PC-3 (cell line): ENCODE data around the gene NEXN. TPM values are rescaled to one million over a fixed set of nuclear protein-coding genes. Genes with fewer than 3 reads are reported as not detected.

Experiments
- ATAC-seq: fragments of 200-7000 bp; cut with Tn5 transposase; 2 replicates; pipeline ENCODE4 v1.9.1; 2020; ENCODE audit warnings: mild to moderate bottlenecking, moderate library complexity
- BruUV-seq: library from RNA; stranded (reverse); fragments of 400-500 nt; replicated peaks from 2 replicates; lab custom pipeline; 2021; lab: Mats Ljungman, UMichigan
- CTCF ChIA-PET: fragments of 300-600 bp; sonication (Branson Sonifier 250); formaldehyde crosslinking; loops from one replicate; lab custom pipeline; 2022; ENCODE audit warnings: antibody characterized with exemption; lab: Charles Lee
- POLR2A ChIA-PET: fragments of 300-600 bp; sonication (Branson Sonifier 250); formaldehyde crosslinking; loops from one replicate; lab custom pipeline; 2022; ENCODE audit warnings: antibody characterized with exemption; ENCODE audit not compliant: unreplicated experiment; lab: Charles Lee
- DNase-seq: peaks from one replicate; pipeline ENCODE4 v3.0.0-alpha.2; 2015
- H2AFZ ChIP-seq: fragments of 300-600 bp; sonication (generic); 2 replicates; pipeline ENCODE4 v1.6.0; 2016; ENCODE audit warnings: antibody characterized with exemption, low read length
- H3F3A ChIP-seq: fragments of 300-600 bp; sonication (generic); one replicate; pipeline ENCODE4 v1.6.0; 2017; ENCODE audit warnings: antibody characterized with exemption, low read length, control low read depth, mild to moderate bottlenecking; ENCODE audit not compliant: unreplicated experiment
- H3K27ac ChIP-seq: fragments of 300-600 bp; sonication (generic); 2 replicates; pipeline ENCODE4 v1.5.1; 2016; ENCODE audit warnings: mild to moderate bottlenecking, low read length
- H3K27me3 ChIP-seq: fragments of 300-600 bp; sonication (generic); 2 replicates; pipeline ENCODE4 v1.6.1; 2016; ENCODE audit warnings: low read length, mixed read lengths
- H3K36me3 ChIP-seq: fragments of 300-600 bp; sonication (generic); 2 replicates; pipeline ENCODE4 v1.6.1; 2016; ENCODE audit warnings: low read depth, mixed run types, low read length, mixed read lengths
- H3K4me1 ChIP-seq: fragments of 300-600 bp; sonication (generic); 2 replicates; pipeline ENCODE4 v1.5.1; 2016; ENCODE audit warnings: low read length; ENCODE audit not compliant: insufficient read depth
- H3K4me2 ChIP-seq: fragments of 300-600 bp; sonication (generic); 2 replicates; pipeline ENCODE4 v1.6.0; 2016; ENCODE audit warnings: low read length
- H3K4me3 ChIP-seq: fragments of 300-600 bp; sonication (generic); 2 replicates; pipeline ENCODE4 v1.5.1; 2016; ENCODE audit warnings: mild to moderate bottlenecking, low read length, mixed read lengths
- H3K79me2 ChIP-seq: fragments of 300-600 bp; sonication (generic); 2 replicates; pipeline ENCODE4 v1.6.1; 2017; ENCODE audit warnings: low read length, mixed read lengths
- H3K9ac ChIP-seq: fragments of 300-600 bp; sonication (generic); 2 replicates; pipeline ENCODE4 v1.6.0; 2016; ENCODE audit warnings: mild to moderate bottlenecking, low read length
- H3K9me2 ChIP-seq: fragments of 300-600 bp; sonication (generic); replicated peaks from 2 replicates; pipeline ENCODE4 v1.6.1; 2016; ENCODE audit warnings: mixed run types, low read length, mixed read lengths
- H3K9me3 ChIP-seq: fragments of 300-600 bp; sonication (generic); 2 replicates; pipeline ENCODE4 v1.6.1; 2016; ENCODE audit warnings: low read length, mixed read lengths
- H4K20me1 ChIP-seq: fragments of 300-600 bp; sonication (generic); 2 replicates; pipeline ENCODE4 v1.6.1; 2016; ENCODE audit warnings: low read length, mixed read lengths
- EZH2 ChIP-seq: fragments of 300-600 bp; sonication (generic); IDR thresholded peaks from one replicate; pipeline ENCODE4 v1.6.1; 2017; ENCODE audit warnings: antibody characterized with exemption, mild to moderate bottlenecking, low read length; ENCODE audit not compliant: unreplicated experiment
- EZH2phosphoT487 ChIP-seq: fragments of 300-600 bp; sonication (generic); IDR thresholded peaks from 2 replicates; pipeline ENCODE4 v1.6.1; 2018; ENCODE audit warnings: mild to moderate bottlenecking, antibody characterized with exemption, low read length, borderline replicate concordance
- intact Hi-C: fragments of 100-400 bp; cut with micrococcal nuclease; formaldehyde crosslinking; loops from 2 replicates; pipeline ENCODE4 v1.9.0; 2023
- total RNA-seq: library from RNA; depleted of rRNA; stranded (reverse); fragments of >200 nt; gene quantifications from 2 replicates; pipeline ENCODE4 v1.2.3, GENCODE V29; 2014
- TF ChIP-seq, protein P1 (sequence below): fragments of 300-600 bp; sonication (generic); conservative IDR thresholded peaks from 2 replicates; pipeline ENCODE4 v1.5.1; 2017; ENCODE audit warnings: antibody characterized with exemption, low read depth, mild to moderate bottlenecking, low read length

The NEXN gene
- total RNA-seq, 1 experiment from 2014 or later = 3.5 TPM

- DNase-seq (no peak), ATAC-seq (no peak)
- H3K27me3 ChIP-seq = no peaks in the 10 kb centered on the region
- BruUV-seq = no TSS peak
- H3K9ac ChIP-seq = no peak overlapping the region
- H3K36me3 ChIP-seq = peaks cover 3% of the 10 kb centered on the region; the same call in 1 of the 2 replicates
- intact Hi-C loops = no loop called here
- H3K27ac ChIP-seq = no peak overlapping the region
- H4K20me1 ChIP-seq = no peaks in the 10 kb centered on the region
- ChIA-PET POLR2A (no interaction called here), CTCF (no interaction called here)
- no peak overlapping the region for H3K4me2 ChIP-seq
- H3K4me3 ChIP-seq = no peak overlapping the region
- no peaks in the 10 kb centered on the region for H3K4me1 ChIP-seq
- TF ChIP-seq EZH2 = no peak
- TF ChIP-seq, protein P1, sequence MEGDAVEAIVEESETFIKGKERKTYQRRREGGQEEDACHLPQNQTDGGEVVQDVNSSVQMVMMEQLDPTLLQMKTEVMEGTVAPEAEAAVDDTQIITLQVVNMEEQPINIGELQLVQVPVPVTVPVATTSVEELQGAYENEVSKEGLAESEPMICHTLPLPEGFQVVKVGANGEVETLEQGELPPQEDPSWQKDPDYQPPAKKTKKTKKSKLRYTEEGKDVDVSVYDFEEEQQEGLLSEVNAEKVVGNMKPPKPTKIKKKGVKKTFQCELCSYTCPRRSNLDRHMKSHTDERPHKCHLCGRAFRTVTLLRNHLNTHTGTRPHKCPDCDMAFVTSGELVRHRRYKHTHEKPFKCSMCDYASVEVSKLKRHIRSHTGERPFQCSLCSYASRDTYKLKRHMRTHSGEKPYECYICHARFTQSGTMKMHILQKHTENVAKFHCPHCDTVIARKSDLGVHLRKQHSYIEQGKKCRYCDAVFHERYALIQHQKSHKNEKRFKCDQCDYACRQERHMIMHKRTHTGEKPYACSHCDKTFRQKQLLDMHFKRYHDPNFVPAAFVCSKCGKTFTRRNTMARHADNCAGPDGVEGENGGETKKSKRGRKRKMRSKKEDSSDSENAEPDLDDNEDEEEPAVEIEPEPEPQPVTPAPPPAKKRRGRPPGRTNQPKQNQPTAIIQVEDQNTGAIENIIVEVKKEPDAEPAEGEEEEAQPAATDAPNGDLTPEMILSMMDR = no peak
- H3F3A ChIP-seq = no peaks in the 10 kb centered on the region
- H3K79me2 ChIP-seq = no peaks in the 10 kb centered on the region
- H3K9me2 ChIP-seq = no peaks in the 10 kb centered on the region
- H2AFZ ChIP-seq = no peak overlapping the region
- H3K9me3 ChIP-seq = no peaks in the 10 kb centered on the region
Measured at GRCh38 chr1:77845951-77846350, 42.5 kb upstream of the NEXN start.

DNA sequence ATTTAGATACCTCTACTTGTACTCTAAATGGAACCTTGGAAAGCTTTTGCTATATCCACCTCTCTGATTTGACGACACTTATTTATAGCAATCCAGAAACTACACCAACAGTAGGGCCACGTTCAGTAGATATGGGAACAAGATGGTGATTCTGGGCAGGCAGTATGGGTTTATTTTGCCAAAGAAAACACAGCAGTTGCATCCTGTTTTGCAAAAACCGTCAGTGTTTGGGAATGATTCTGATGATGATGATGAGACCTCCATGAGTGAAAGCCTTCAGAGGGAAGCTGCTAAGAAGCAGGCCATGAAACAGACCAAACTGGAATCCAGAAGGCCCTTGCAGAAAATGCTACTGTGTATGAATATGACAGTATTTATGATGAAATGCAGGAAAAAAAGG, 41.5 kb upstream of the NEXN start:
- BruUV-seq = no TSS peak
- TF ChIP-seq, protein P1 = no peak
- TF ChIP-seq EZH2 (no peak), EZH2phosphoT487 (no peak)
- H3K4me1 ChIP-seq = no peaks in the 10 kb centered on the region
- H3K36me3 ChIP-seq = peaks cover 3% of the 10 kb centered on the region; the same call in 1 of the 2 replicates
- no peaks in the 10 kb centered on the region for H4K20me1 ChIP-seq
- no peaks in the 10 kb centered on the region for H3K79me2 ChIP-seq
- no peak overlapping the region for H3K9ac ChIP-seq
- ChIA-PET CTCF (no interaction called here), POLR2A (no interaction called here)
- H3K27ac ChIP-seq = no peak overlapping the region
- DNase-seq (no peak), ATAC-seq (no peak)
- intact Hi-C loops = no loop called here
- no peaks in the 10 kb centered on the region for H3F3A ChIP-seq
- H3K9me2 ChIP-seq = no peaks in the 10 kb centered on the region
- H3K4me2 ChIP-seq = no peak overlapping the region
- H3K27me3 ChIP-seq = no peaks in the 10 kb centered on the region
- H3K4me3 ChIP-seq = no peak overlapping the region
- H2AFZ ChIP-seq = no peak overlapping the region
- H3K9me3 ChIP-seq = no peaks in the 10 kb centered on the region

DNA sequence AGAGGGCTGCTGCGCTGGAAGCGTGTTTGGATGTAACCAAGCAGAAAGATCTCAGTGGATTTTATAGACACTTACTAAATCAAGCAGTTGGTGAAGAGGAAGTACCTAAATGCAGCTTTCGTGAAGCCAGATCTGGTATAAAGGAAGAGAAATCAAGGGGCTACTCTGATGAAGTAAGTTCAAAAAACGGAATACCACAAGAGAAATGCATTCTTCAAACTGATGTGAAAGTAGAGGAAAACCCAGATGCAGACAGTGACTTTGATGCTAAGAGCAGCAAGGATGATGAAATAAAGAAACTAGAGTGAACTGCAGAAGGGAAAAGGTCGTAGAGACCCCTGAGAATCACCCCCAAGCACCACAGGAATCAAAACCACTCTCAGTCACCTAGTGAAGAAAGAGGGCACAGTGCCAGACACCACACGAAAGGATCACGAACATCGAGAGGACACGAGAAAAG, 40.8 kb upstream of the NEXN start:
- no peaks in the 10 kb centered on the region for H3K9me2 ChIP-seq
- BruUV-seq = no TSS peak
- H3K79me2 ChIP-seq = no peaks in the 10 kb centered on the region
- H4K20me1 ChIP-seq = no peaks in the 10 kb centered on the region
- H3K9ac ChIP-seq = no peak overlapping the region
- no peaks in the 10 kb centered on the region for H3K4me1 ChIP-seq
- ChIA-PET CTCF (no interaction called here), POLR2A (no interaction called here)
- no peaks in the 10 kb centered on the region for H3K9me3 ChIP-seq
- no peak overlapping the region for H3K4me2 ChIP-seq
- no peaks in the 10 kb centered on the region for H3K27me3 ChIP-seq
- no peak overlapping the region for H3K27ac ChIP-seq
- TF ChIP-seq EZH2phosphoT487 (no peak), EZH2 (no peak)
- TF ChIP-seq, protein P1 = no peak
- intact Hi-C loops = no loop called here
- H3K4me3 ChIP-seq = no peak overlapping the region
- H3K36me3 ChIP-seq = peaks cover 3% of the 10 kb centered on the region; the same call in 1 of the 2 replicates
- H2AFZ ChIP-seq = no peak overlapping the region
- no peak for DNase-seq
- no peaks in the 10 kb centered on the region for H3F3A ChIP-seq
- no peak for ATAC-seq
